HG03159 (cell line): ENCODE results near the gene GTF2F2.

Experiments used
- ATAC-seq: cut with Tn5 transposase; IDR thresholded peaks from one replicate; pipeline ENCODE4 v1.9.1; 2021; ENCODE audit warnings: mild to moderate bottlenecking, moderate library complexity; ENCODE audit not compliant: unreplicated experiment

GTF2F2 gene

DNA sequence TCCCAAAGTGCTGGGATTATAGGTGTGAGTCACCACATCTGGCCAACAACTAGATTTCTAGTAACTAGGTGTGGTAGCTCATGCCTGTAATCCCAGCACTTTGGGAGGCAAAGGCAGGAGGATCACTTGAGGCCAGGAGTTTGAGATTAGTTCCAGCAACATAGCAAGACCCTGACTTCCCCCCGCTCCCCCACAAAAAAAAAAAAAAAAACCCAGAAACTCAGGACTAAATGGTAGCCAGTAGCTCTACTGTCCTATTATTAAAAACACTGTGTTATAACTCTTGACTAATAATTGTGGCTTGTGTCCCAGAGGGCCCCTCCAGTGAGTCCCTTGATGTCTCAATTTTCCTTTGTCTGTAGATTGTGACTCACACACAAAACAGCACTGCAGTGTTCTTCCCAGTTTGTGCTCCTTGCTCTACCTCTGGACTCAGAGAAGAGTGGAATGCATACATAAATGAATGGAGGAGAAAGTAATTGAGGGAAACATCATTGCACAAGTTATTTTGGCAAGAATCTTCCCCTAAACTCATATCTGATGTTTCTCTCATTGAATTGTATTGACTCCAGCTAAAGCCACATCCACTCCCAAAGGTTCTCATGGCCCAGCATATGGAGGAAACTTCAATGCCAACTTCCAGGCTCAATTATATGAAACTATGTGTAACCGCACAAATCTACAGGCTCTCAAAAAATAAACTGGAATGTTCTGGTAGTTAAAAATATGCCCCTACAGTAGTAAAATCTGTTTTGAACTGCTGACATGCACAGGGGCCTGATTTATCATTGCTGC is 211.9 kb downstream of the GTF2F2 start:
- no peak for ATAC-seq

DNA sequence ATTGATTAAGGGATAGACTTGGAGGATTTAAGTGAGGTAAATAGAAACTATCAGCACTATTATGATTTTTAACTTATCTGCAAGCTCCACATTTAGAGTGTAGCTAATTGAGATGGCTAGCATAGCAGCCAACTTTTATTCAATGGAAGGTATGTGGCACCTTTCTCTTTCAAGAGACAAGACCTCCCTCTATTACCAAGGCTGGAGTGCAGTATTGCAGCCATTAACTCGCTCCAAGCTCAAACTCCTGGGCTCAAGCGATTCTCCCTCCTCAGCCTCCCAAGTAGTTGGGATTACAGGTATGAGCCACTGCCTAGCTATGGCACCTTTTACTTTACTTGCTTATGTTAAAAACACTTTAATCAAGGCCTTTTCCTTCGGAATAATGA is 212.5 kb downstream of the GTF2F2 start:
- ATAC-seq: no peak

DNA sequence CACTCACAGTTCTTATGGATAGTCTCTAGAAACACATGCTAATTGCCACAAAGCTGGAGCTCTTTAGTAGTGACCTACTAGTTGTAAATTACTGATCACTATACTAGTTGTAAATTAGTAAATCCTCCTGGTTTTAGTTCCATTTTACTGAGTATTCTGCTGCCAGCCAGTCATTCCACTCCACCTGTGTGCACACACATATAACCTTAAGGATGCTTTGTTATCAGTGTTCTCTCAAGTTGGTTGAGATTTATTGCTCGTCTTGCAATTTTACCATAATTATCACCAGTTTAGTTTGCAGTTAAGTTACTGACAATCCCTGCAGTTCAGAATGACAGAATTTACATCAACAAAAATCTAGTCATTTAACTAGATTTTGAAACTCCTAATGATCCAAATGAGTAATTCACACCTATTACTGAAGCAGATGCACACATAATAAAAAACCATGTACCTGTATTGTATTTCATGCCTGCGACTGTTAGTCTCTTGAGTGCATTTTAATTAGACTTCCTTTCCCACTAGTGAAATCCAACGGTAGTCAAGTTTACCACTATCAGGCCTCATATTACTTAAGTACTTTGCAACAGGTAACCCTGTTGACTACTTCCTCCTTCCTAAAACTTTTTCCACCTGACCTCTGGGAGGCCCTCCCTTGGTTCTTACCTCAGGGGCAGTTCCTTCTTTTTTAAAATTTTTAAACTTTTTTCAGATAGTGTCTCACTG is 213.1 kb downstream of the GTF2F2 start:
- ATAC-seq: no peak
